Stimulated activated naive CD4-positive, alpha-beta T cell (primary cell): ENCODE measurements around the gene USP6.
"Not testable (repeated sequence)": the region's sequence is repeated elsewhere in the genome, so short reads cannot be mapped to it uniquely, and the experiment has no call there.

ENCODE experiments used
- DNase-seq, 6 experiments: peaks; one replicate each; lab custom pipeline; 2025; lab: John Stamatoyannopoulos, UW

The USP6 gene

DNA sequence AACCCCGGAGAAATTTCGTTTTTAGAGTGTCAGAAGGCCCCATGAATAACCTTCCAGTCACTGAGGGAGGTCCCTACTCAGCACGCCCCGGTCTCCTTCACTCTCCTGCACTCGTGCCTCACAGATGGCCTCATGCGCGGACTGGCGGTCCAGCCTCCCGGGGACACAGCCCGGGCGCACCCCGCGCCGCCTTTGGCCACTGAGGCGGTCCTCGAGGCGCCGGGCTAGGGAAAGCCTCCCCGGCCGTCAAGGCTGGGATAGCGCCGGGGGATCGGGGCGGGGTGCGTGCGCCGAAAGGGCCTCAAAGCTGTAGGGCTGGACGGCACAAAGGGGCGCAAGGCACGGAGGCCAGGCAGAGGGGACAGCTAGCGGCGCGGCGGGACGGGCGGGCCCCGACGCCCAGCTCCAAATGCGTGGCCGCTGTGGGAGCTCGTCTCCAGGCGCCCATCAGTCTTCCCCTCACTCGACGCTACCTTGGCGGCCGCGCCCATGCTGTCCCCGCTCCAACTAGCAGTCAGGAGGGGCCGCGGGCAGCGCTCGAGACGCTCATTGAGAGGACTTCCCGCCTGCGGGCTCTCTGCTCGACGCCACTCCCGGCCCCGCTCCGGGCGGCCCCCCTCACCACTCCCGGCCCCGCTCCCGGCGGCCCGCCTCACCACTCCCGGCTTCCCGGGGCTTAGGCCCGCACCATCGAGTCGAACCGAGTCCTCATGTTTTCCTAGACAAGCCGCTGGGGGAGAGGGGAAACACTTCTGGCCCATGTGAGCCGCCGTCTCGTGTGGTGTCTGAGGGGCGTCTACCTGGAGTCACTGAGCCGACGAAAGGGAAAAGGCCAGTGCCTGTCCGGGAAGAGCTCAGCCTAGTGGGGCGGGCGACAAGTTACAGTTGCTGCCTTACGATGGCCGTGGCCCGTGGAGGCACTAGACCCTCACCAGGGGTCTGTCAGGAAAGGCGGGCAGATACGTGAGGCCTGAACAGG lies at the start of gene USP6:
Gene USP6, plus strand, starts transcription at position 360 of the 979 bp plus-strand sequence. CDS start 14,336 bp downstream, outside the sequence.
- no peak for DNase-seq

DNA sequence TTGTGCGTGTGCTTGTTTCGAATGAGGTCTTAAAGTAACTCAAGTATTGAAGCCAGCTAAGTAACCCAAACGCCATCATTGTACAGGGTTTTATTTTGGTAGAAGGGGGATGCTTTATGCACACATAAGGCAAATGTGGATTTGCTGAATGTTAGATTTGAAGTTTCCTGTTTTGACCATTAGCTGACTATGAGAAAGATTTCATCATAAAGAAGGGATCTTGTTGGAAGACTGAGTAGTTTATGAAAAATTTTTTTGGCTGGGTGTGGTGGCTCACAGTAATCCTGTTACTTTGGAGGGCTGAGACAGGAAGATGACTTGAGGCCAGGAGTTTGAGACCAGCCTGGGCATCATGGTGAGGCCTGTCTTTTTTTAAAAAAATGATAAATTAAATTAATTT lies 47.6 kb upstream of the USP6 start:
- DNase-seq: no peak

DNA sequence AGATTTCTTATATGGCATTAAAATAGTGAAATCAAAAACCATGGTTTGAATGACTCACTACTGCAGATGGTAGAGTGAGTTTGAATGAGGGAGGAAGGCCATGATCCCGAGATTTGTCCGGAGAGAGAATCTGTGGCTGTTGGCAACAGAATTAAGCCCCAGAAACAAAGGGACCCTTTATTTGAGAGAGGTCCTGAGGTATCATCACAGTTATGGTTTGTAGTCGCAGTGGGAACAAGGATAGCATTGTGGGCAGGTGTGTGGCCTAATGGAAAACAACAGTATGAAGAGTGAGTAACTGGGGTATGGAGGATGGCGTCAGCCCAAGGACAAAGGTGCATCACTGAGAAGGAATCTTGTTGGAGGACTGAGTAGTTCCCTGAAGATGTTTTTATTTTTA lies 46.1 kb upstream of the USP6 start:
- no peak for DNase-seq

DNA sequence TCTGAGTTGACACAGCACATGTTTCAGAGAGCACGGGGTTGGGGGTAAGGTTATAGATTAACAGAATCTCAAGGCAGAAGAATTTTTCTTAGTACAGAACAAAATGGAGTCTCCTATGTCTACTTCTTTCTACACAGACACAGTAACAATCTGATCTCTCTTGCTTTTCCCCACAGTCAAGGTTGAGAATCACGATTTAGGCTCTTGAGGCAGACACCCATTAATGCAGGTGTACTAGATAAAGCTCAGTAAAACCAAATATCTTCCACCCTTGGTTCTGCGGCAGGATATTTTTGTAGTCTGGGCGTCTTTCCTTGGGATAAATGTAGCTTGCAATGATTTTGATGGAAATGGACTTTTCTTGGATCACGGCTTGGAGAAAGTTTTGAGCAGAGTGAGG lies 40.4 kb upstream of the USP6 start:
- not testable (repeated sequence) for DNase-seq

DNA sequence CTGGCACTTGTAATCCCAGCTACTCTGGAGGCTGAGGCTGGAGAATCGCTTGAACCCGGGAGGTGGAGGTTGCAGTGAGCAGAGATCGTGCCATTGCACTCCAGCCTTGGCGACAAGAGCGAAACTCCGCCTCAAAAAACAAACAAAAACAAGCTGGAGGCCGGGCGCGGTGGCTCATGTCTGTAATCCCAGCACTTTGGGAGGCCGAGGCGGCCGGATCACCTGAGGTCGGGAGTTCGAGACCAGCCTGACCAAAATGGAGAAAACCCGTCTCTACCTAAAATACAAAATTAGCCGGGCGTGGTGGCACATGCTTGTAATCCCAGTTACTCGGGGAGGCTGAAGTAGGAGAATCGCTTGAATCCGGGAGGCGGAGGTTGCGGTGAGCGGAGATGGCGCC lies 38.6 kb upstream of the USP6 start:
- not testable (repeated sequence) for DNase-seq

DNA sequence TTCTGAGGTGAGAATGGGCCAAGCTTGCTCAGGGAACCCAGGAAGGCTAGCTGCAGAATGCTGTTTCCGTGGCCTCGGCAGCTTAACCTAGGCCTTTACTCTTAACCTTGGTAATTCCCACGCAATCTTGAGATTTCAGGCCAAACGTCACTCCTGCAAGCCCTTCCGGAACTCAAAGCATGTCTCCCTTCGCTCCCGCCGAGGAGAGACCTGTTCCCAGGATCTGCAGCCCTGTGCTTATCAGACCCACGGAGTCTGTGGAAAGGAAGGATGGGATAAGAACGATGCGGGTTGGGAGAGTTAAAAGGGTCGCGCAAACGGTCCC lies 38.1 kb upstream of the USP6 start:
- no peak for DNase-seq

DNA sequence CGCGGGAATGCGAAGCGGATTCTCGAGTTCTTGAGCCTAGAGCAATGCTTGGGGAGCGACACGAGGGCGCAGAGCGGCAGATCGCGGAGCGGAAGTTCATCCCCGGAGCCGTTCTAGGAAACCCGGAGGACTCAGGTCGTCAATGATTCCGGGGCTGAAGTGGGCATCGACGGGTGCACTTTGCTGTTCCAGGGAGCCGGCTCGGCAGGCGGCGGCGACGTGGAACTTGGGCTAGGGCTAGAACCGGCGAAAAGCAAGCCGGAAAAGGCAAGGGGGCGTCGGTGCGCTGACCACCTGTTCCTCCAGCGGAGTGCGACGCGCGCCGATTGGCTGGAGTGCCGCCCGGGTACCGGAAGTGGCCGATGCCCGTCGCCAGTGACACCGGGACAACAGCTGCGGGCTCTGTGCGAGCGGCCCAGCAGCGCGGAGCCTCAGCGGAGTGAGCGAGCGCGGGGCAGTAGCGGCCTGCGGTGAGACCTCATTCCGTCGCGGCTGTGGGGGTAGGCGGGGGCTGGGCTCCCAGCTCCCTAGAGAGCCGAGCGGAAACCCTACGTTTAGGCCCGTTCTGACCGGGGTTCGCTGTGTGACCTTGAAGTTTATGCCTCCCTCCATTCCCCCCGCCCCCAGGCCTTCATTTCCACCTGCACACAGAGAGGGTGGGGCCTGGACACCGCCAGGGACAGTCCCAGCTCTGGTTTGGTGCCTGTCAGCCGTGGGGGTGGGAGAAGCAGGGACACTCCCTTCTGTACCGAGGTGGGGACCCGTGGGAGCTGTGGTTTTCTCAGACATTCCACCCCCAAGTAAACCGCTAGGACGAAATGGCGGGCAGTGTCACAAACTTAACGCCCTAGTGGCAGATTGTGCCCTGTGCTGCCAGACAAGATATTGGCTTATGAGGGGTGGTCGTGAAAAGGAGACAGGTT lies 37.5 kb upstream of the USP6 start, which contains the start of gene ZFP3:
Gene ZFP3, plus strand, starts transcription at position 362 of the 923 bp plus-strand sequence. CDS start 13,038 bp downstream, outside the sequence.
- DNase-seq: peak; percentile 48 to 86 (median 66)

DNA sequence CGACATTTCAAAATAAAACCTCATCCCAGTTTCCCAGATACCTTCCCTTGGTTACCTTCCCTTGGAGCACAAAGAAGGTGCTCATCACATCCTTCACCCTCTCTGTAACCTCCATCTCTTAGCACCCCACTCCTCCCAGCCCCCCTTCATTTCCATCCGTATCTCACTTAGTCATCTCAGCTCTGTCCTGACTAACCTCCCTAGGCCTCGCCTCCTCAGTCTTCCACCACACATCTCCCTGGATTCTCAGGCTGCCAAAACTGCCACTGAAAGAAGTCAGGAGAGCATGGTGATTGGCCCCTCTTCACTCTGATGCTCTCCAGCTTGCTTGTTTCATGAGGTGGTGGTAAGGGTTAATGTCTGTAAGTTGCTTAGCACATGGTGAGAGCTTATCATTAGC lies 35.2 kb upstream of the USP6 start:
- DNase-seq: no peak

DNA sequence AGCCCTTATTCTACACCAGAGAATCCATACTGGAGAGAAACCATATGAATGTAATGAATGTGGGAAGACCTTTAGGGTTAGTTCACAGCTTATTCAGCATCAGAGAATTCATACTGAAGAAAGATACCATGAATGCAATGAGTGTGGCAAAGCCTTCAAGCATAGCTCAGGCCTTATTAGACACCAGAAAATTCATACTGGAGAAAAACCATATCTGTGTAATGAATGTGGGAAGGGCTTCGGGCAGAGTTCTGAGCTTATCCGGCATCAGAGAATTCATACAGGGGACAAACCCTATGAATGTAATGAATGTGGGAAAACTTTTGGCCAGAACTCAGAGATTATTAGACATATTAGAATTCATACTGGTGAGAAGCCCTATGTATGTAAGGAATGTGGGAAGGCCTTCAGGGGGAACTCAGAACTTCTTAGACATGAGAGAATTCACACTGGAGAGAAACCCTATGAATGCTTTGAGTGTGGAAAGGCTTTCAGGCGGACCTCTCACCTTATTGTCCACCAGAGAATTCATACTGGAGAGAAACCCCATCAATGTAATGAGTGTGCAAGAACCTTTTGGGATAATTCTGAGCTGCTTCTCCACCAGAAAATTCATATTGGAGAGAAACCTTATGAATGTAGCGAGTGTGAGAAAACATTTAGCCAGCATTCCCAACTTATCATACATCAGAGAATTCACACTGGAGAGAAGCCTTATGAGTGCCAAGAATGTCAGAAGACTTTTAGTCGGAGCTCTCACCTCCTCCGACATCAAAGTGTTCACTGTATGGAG lies 23.4 kb upstream of the USP6 start:
- DNase-seq: no peak

DNA sequence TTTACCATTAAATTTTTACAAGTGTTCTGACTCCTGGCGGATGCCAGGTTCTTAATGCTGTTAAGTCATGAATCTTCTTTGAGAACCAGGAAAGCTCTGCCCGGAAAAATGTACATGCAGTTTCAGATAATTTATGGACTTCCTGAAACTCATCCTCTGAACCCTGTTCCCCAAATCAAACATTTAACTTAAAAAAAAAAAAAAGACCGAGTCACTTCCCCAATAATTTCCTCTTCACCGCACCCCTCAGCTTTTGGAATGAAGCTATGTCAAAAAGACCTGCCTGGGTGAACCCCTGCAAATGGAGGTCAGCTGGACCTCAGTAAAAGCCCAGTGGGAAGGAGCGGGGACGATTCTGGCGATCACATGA lies 19.1 kb upstream of the USP6 start:
- no peak for DNase-seq

DNA sequence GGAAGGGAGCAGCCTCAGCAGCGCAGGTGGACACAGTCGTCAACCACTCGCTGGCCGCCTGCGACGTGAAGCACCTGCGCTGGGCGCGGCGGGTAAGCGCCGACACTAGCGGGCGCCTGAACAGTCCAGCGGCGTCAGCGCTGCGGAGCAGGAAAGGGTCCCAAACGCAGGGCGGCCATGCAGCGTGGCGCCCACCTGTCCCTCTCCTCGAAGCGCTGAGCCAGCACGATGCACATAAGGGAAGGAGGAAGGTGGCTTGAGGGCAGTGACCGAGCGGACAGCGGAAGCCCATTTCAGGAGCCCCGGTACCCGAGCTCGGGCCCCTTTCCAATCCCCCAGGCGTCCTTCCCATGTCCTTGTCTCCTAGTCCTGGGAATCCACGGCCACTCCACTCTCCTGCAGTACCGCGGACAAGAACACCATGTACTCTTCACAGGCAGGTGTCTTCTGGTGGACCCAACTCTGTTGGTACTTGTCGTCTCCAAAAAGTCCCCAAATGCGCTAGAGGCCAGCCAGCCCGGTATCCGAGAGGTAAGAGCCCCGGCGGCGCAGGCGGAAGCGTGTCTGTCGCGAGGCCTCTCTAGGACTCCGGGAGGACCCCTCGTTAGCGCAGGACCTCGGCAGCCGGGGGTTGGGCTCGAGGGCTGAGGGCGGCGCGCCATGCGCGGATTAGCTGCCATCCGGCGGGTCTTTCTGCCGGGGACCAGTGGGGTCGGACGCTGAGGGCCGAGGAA lies 18.6 kb upstream of the USP6 start:
- peak in 5 of 6 experiments; percentile 7 to 50 (median 32) for DNase-seq

DNA sequence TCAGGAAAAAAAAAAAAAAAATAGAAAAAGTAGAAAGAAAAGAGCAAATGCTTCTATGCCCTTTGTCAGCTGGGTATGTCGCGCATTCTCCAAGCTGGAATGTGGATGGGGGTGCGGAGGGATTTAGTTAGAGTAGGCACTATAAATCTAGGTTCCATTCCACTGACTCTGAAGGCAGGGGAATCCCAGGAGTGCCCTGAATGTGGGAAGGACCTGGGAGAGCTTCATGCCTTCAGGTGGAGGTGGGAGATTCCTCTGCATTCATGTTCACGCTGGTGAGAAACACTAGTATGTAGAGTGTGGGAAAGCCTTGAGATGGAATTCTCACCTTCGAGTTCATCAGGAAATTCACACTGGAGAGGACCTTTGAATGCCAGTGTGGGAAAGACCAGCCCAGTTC lies 16.6 kb upstream of the USP6 start:
- DNase-seq: no peak

DNA sequence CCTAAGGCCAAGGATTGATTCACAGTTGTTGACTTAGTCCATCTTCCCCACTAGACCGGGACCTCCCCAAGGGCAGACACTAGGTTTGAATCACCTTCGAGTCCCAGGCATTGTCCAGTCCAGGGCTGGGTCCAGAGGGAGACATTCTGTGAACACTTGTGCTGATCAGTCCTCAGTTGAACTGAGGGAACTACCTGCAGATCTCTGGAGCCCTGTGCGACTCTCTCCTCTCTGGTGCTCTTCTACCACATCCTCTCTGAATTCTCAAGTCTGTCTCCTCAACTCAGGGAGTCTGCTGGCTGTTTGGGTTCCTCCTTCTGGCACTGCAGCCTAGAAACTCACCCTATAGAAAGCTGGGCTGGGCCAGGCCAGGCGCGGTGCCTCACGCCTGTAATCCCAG lies 15.0 kb upstream of the USP6 start:
- DNase-seq: no peak

DNA sequence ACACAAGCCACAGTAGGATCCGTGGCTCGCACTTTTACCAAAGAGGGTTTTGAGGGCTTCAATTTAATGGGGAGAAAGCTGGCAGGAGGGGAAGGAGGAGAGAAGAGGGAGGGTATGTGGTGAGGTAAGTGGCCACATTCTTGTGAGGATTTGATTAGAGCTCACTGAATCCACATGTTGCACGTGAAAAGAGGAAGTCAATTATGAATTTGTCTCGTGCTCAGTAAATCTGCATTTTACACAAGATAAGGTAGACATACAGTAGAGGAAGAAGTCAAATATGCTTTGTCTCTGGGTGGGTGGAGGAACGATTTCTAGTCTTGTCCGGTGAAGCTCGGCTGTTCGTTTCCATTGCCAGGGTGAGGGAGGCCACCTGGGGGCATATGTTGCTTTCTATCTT lies 5.0 kb upstream of the USP6 start:
- DNase-seq: no peak

DNA sequence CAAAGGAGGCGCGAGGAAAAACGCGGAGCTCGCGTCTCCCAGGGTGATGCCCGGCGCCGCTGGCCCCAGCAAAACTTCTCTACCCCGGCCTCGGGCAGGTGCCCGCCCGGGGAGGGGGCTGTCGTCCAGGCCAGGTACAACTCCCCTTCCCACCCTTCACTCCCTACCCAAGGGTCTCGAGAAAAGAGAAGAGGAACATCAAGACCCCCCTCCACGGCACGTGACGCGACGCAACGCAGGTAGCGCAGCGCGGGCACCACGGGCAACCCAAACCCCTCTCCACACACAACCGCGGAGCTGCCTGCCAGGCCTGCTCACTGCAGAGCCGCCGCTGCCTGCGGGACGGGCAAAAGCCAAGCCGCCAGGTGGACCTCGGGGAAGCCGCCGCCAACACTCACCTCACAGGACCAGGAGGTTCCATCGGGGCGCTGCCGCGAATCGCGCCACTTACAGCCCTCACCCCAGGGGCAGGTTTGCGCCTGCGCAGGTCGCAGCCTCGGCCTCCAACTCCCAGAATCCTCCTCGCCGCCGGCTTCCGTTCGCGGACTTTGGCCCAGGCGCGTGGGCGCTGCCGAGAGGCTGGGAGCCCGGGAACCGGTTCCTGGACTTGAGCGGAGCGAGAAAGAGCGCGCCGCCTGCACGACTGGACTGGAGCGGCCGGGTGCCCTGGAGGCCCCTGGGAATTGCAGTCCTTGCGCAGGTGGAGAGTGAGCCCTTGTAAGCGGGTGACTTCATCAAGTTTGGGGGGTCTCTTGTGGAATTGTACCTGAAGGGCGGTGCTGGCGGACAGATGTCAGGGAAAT lies 4.2 kb upstream of the USP6 start, which contains the start of gene ZNF232:
Gene ZNF232, minus strand, starts transcription at position 477 of the 803 bp plus-strand sequence. Its CDS starts 56 bp downstream, at position 421.
- peak; percentile 78 to 88 (median 86) for DNase-seq

DNA sequence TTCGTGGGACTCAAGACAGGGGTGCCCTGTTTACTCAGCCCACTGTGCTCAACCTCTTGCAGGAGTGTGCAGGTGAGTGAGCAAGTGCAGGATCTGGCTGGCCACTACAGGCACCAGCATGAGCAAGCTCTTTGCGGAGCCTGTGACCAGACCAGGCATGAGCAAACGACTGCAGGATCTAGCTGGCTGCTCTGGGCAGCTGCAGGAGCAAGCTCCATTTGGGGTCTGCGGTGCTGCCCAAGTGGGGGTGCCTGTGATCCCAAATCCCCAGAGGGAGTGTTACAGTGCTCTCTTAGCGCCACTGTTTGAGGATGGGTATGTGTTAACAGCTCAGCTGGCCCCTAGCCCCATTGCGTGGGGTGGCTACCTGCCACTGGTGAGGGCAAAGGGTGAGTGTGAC lies 2.4 kb downstream of the USP6 start:
- DNase-seq: no peak

DNA sequence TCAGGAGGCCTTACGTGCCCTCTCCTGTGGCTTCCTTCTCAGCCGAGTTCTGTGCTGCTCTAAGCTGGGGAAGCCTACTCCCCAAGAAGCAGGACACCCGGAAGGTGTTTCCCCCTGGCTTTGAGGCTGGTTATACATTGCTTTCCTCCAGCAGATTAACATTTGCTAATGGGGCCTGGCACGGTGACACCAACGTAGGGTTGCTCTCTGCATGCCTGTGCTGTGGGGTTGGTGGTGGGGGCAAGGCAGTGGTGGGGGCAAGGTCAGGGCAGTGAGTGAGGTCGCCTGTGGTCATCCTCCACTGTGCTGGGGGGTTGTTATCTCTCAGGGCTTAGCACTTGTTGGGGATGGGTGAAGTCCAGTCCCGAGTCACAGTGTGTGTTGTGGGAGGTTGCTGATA lies 4.2 kb downstream of the USP6 start:
- DNase-seq: no peak

DNA sequence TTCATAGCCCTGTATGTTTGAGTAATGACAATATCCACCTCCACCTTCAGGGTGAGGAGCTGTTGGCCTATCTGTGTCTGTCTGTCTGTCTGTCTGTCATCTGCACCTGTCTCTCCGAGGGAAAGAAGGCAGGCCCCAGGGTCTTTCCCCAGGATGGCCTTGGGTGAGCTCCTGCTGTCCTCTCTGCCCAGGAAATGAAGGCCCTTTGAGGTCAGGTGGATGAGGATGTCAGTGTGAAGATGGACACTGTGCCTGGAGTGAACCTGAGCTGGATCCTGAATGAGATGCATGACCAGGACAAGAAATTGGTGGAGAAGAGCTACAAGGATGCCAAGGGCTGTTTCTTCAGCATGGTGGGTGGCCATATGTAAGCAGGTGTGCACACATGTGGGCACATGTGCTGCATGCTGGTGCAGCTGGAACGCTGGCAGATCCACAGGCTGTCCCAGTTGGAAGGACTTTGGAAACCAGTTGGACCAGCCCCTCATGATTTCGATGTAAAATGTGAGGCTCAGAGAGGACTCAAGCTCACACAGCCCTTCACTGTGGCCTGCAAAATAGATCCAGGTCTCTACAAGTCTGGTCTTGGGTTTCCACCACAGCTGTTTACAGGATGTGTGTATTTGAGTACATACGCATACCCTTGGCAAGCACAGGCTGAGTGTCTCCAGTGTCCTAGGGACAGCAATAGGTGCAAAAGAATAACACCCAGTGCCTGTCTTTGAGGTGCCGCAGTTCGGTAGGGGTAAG lies 4.8 kb downstream of the USP6 start:
- not testable (repeated sequence) for DNase-seq

DNA sequence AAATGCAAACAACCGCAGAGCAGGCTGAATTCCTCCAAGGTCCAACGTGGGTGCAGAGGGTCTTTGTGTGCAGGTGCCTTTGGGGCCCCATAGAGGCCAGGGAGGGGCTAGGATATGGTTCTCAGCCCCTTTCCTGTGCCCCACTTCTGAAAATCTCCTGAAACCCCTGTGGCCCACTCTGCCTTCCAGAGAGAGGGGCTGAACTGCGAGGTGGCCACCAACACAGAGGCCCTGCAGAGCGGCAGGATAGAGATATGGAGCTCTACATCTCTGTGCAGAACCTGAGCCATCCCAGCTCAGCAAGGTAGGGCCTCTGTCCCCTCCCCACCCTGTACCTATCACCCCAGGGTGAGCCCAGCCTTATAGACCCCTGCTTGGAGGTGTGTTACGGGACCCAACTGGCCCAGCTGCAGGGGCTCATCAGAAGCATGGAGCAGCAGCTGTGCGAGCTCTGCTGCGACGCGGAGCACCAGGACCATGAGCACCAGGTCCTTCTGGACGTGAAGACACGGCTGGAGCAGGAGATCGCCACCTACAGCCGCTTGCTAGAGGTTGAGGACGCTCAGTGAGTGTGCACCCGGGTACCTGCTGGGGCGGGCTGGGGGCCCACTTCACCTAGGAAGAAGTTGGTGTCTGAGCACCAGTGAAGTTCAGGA lies 5.5 kb downstream of the USP6 start:
- DNase-seq: no peak
